ENCODE results near the gene R3HCC1L.

Gene R3HCC1L

DNA sequence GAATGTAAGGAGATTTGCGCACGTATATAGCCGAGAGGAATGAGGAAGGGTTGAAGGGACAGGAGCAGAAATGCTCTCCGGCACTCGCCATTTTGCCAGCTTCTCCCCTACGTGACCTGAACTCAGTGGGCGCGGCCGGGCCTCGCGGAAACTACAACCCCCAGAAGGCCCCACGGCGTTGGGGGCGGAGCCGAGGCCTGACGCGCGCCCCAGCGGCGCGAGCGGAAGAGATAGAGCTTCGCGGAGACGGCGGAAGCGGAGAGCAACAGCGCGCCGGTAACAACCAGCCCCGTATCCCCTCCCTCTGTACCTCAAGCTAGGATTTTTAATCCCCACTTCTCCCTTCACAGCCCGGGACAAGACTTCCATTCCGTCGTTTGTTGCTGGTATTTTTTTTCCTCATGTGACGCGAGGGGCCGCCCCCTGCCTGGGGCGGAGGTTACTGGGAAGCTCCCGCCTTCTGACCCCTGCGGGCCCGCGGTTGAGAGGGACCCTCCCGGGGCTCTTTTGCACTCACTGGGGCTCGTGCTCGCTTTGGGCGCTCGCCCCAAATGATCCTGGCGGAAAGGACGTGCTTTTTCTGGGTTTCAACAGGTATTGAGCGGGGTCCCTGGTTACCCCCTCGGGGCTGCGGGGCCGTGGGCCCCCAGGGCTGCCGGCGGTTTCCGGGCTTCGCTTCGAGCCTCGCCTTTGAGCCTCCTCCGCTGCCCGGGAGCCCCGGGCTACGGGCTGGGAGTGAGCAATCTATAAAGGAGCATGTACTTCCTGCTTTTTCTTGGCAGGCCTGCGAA is at the start of gene R3HCC1L:
Gene R3HCC1L, plus strand, starts transcription at position 227 of the 791 bp plus-strand sequence. CDS start 73,458 bp downstream, outside the sequence.
- DNase-seq: peak; percentile 81 to 91

- no peak for DNase-seq
Observed at GRCh38 chr10:98085238-98085637, 49.2 kb upstream of the R3HCC1L start.

DNA sequence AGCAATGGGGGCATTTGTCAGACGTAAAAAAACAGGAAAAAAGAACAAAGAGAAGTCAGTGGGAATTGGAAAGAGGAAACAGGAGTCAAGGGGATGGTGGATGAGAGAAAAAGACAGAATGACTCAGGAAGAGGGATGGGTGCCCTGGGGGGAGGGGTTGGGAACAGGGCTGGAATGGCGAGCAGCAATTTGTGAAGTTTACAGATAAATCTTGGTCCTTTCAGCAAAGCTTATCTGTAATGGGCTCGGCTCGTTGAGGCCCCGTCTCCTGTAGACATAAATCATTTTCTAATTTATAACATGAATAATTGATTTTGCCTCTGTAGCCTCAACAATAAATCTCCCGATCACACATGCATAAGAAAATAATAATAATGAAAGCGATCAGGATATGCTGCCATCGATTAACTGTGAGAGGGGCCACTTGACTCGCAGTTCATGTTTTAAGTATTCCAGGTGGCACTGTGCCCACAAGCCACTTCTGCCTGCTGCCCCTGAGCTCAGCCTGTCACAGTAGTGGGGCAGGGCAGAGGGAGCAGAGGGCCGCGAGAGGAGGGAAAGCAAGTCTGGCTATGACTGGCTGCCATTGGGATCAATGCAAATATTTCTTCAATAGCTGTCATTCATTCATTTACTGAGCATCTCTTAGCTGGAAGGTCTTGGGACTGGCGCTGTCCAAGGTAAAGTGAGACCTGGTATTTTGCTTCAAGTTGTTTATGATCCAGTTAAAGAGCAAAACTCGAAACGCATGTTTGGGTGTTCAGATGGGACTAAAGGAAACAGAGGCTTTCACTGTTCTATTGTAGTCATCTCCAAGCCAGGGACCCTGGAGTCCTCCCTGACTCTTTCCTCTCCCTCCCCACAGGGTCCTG is 47.4 kb upstream of the R3HCC1L start:
- DNase-seq: peak in 1 of 2 experiments; percentile 33

DNA sequence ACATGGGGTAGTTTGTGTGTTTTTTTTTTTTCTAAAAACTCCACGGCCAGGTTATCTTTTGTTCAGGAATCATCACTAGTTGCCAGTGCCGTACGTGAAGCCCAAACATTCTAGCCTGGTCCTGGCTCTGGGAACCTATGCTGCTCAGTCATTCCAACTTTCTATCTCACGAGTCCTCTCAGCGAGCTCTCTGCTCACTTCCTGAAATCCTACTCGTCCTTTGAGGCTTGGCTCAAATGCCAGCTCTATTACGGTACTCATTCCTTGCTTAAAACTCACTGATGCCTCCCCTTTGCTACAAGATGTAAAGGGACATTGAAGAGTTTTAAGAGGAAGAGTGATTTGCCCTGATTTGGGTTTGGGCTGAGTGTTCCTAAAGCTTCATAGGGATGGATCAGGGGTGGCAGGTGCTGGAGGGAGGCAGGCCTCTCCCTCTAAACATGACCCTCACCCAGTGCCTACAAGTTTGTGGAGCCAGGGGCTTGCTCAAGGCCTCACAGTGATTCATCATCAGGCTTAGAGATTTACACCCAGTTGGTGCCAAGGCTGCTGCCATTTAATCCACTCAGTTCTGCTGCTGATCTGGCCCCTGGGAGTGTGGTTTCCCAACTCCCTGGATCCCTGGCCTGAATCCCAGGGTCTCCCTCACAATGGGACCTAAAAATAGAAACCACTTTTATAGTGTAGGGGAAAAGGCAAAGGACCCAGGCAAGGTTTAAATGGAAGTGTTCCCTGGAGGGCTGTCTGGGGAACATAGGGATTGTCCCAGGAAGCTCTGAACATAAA is 46.1 kb upstream of the R3HCC1L start:
- no peak for DNase-seq

- no peak for DNase-seq
Observed at GRCh38 chr10:98090822-98091221, 43.6 kb upstream of the R3HCC1L start.

DNA sequence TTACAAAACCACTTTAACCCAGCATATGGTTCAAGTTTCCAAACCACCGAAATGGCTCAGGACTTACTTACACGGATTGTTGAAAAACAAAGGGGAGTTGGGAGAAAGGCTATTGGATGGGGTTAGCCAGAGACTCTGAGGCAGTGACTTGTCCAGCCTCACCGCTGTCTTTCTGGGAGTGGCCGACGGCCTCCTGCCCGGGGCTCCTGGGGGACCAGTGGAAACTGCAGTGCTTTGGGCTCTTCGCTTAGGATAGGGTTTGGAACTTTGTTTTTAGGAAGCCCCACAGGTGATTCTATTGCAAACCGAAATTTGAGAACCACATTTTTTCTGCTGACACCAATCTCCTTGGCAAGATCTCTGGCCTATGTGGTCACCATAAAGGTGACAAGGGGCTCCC is 38.1 kb upstream of the R3HCC1L start:
- DNase-seq: no peak

GRCh38 chr10:98096731-98097130 is 37.7 kb upstream of the R3HCC1L start:
- DNase-seq: no peak

DNA sequence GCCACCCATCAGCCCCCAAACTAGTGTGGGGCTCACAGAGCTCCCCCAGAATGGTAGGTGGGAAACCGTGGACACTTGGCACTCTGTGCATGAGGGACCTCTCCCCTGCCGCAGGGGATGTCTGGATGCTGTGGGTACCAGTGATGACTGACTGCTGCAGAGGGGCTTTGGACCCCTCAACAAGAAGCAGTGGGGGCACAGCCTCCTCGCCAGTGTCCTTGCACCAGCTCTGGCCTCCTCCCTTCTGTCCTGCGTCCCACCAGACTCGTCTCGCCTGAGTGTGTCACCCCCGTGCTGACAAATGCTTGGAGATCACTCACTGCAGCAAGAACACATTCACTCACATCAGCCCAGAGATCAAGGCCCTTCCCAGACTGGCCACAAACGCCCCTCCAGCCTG is 37.3 kb upstream of the R3HCC1L start:
- DNase-seq: no peak

- DNase-seq: peak in 1 of 2 experiments; percentile 7
Observed at GRCh38 chr10:98097616-98098015, 36.8 kb upstream of the R3HCC1L start.

DNA sequence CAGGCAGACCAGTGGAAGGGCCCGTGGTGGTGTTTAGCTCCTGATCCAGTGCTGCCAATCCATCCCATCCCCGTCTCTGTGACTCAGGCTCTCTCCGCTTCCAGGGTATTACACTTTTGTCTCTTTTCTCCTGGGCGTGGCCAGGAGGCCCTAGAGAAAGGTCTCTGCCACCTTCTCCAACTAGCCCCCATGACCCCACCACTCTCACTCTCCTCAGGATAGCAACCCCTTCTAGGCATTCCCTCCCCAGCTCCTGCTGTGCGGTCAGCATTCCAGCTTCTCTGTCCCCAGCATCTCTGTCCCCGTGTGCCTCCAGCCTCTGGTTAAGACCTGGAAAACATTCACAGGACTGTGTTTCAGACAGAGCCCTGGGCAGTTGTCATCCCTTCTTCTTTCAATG is 36.2 kb upstream of the R3HCC1L start:
- no peak for DNase-seq

DNA sequence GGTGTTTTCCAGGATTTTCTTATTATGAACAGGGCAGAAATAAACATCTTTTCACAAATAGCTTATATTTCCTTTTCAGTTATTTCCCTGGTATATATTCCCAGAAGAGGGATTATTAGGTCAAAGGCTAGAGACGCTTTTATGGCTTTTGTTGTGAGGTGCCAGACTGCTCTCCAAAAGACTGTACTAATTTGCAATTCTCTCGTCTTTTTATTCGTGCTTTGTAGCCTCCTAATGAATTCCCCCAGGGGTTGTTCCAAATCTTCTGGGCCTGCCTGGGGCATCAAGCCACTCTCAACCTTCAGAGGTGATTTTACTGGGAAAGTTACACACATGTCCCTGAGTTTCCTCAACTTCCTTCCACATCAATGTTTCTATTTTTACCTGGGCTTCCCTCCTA is 34.0 kb upstream of the R3HCC1L start:
- no peak for DNase-seq

GRCh38 chr10:98101366-98101765 is 33.1 kb upstream of the R3HCC1L start:
- DNase-seq: no peak

GRCh38 chr10:98104125-98104524 is 30.3 kb upstream of the R3HCC1L start:
- DNase-seq: no peak

GRCh38 chr10:98106531-98106930 is 27.9 kb upstream of the R3HCC1L start:
- DNase-seq: no peak

DNA sequence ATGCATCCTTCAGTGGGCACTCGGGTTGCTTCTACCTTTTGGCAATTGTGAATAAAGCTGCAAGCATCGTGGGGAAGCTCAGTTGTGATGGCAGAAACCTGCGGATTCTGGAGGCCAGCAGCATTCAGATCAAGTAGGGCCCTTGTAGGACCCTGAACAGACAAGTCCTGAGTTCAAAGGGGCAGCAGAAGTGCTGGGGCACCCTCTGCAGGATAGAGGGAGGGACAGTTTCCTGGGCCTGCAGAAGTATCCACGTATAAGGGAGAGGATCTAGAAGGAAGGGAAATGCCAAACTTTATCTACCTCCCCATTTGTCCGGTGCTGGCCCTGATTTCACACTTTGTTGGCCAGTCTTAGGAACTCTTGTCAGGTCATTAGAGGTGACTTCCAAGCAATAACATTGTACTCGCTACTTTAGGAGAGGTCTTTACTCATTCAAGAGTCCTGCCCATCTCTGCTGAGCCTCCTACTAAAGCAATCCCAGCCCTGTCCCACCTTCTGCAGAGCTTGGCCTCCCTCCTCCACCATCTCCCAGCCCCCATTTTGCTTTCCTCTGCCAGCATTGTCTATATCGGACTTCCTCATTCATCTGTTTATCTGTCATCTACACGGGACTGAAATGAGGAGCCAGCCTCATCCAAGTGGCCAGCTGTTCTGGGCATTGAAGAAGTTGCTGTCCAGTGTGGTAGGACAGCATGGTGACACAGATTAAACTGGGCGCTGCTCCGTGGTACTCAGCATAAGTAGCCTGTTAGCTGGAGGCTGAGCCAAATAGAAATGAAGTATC is 26.6 kb upstream of the R3HCC1L start:
- no peak for DNase-seq

DNA sequence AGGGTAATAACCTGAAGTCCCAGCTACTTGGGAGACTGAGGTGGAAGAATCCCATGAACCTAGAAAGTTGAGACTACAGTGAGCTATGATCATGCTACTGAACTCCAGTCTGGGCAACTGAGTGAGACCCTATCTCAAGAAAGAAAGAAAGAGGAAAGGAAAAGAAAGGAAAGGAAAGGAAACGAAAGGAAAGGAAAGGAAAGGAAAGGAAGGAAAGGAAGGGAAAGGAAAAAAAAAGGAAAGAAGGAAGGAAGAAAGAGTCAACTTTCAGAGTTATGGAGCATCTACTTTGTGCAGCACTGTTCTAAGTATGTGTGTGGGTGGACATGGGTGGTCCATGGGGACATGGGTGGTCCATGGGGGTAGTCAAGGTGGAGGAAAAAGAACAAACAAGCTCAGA is 24.1 kb upstream of the R3HCC1L start:
- no peak for DNase-seq

DNA sequence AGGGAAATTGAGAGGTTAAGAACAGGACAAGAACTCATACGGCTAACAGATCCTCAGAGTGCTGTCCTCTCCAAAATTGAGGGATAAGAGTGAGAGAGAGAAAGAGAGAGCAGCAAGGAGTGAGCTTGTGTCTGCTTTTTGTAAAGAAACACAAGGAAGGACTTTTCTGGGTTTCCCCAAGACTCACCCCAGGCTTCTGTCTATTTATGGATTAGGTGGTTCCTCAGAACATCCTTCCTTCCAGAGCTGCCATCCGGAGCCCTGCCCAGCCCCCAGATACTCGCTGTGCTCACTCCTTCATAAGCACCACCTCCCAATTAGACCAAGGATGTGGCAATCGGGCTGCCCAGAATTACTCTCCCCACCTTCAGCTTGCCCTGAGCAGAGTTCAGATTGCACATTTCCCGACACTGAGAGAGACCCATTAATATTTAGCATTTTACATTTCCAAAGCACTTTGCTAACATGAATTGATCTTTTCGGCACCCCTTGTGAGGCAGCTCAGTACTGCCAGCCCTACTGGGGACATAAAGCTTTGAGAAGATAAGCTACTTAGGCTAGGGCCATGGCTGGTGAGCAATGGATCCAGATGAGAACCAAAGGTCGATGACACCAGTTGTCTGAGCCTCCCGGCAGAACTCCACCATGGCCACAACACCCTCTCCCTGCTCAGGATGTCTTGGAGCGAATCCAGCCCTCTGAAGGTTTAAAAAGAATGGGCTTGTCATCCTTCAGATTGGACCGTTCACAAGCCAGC is 19.2 kb upstream of the R3HCC1L start:
- DNase-seq: no peak

DNA sequence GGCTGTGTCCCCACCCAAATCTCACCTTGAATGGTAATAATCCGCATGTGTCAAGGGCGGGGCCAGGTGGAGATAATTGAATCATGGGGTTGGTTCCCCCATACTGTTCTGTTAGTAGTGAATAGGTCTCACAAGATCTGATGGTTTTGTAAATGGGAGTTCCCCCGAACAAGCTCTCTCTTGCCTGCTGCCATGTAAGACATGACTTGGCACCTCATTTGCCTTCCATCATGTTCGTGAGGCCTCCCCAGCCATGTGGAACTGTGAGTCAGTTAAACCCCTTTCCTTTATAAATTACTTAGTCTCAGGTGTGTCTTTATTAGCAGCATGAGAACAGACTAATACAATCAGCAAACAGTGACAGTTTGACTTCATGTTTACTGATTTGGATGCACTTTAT is 14.6 kb upstream of the R3HCC1L start:
- DNase-seq: no peak

- no peak for DNase-seq
Observed at GRCh38 chr10:98125940-98126631, 8.4 kb upstream of the R3HCC1L start.

DNA sequence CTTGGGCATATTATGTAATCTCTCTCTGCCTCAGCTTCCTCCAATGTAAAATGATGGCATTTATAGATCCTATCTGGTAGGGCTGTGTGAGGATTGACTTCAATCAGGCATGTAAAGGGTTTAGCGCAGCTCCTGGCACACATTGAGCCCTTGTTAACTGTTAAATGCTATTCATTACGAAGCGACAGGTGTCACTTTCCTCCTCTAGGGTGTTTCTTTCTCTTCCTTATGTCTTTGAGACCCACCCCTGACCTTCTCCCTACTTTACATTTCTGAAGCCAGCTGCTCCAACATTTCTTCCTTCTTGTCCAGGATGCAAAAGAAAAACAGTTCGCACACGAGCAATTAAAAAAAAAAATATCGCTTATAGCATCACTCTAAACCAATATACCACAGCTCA is 5.7 kb upstream of the R3HCC1L start:
- no peak for DNase-seq

DNA sequence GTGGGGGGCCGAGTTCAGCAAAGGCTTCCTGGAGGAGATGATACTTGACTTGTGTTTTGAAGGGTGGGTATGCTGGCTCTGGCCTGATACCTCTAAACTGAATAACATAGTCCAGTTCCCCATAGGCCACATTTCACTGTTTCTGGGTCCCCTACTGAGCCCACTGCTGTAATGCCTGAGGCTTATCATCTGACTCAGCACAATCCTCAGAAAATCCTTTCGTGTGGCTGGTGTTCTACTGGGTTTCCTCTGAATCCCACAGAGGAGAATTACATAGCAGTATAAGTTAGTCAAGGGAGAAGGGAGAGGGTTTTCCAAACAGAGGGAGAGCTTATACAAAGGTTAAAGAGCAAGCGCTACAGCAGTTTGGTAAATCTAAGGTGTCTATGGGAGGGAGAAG is 2.8 kb upstream of the R3HCC1L start:
- DNase-seq: no peak
